Vagina (tissue), 2 donors: ENCODE data around the gene LHX6.

ENCODE experiments used
- POLR2A ChIP-seq, 2 donors: fragments of 450-650 bp; IDR thresholded peaks; one replicate each; pipeline ENCODE4 v1.6.1; 2017; ENCODE audit warnings: antibody characterized with exemption in 2 of 2, mild to moderate bottlenecking in 2 of 2, moderate library complexity in 2 of 2
- TF ChIP-seq, protein P1 (sequence below), 3 experiments: fragments of 450-650 bp in 2 of 3; fragments of 200-600 bp in 1 of 3; sonication (generic) in 1 of 3; IDR thresholded peaks; one replicate each; pipeline ENCODE4 v1.5.1; 2017 to 2019; ENCODE audit warnings: antibody characterized with exemption in 3 of 3, mild to moderate bottlenecking in 2 of 3, moderate library complexity in 2 of 3

DNA sequence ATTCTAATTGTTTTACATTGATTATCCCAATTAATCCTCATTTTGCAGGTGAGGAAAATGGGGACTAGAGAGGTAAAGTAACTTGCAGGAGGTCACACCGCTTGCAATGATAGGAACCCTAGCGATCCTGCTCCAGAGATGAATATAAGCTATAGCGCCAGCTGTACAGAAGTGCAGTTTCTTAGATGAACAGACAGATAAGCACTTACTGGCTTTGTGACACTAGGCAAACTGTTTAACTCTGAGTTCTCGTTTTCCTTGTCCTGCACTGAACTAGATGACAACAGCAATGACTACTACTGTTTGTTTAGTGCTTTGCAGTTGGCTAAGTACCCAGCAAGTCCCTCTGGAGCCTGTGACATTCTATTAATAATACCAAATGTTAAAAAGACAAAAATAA lies 11.1 kb downstream of the LHX6 start:
- TF ChIP-seq, protein P1, sequence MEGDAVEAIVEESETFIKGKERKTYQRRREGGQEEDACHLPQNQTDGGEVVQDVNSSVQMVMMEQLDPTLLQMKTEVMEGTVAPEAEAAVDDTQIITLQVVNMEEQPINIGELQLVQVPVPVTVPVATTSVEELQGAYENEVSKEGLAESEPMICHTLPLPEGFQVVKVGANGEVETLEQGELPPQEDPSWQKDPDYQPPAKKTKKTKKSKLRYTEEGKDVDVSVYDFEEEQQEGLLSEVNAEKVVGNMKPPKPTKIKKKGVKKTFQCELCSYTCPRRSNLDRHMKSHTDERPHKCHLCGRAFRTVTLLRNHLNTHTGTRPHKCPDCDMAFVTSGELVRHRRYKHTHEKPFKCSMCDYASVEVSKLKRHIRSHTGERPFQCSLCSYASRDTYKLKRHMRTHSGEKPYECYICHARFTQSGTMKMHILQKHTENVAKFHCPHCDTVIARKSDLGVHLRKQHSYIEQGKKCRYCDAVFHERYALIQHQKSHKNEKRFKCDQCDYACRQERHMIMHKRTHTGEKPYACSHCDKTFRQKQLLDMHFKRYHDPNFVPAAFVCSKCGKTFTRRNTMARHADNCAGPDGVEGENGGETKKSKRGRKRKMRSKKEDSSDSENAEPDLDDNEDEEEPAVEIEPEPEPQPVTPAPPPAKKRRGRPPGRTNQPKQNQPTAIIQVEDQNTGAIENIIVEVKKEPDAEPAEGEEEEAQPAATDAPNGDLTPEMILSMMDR (IDR thresholded peaks at IDR 0.05), result no peak
- no peak for TF ChIP-seq POLR2A (IDR thresholded peaks at IDR 0.05)
